ACC112 (cell line): ENCODE data around the gene TCF7L1.
A peak's percentile ranks its signal among the peaks of the same experiment; 100 is the strongest.

Experiments
- H2AFZ ChIP-seq: fragments of 200-600 bp; sonication (generic); one replicate; pipeline ENCODE4 v1.6.0; 2017; ENCODE audit warnings: antibody characterized with exemption, low read length; ENCODE audit not compliant: unreplicated experiment
- H3K27ac ChIP-seq: fragments of 200-600 bp; sonication (generic); 2 replicates; pipeline ENCODE4 v1.5.1; 2014; ENCODE audit warnings: low read depth, mild to moderate bottlenecking, antibody characterized with exemption, low read length, moderate library complexity
- H3K27me3 ChIP-seq: fragments of 200-600 bp; sonication (generic); 2 replicates; pipeline ENCODE4 v1.6.1; 2014; ENCODE audit warnings: mild to moderate bottlenecking, antibody characterized with exemption, low read length, moderate library complexity, mixed read lengths; ENCODE audit not compliant: insufficient read depth
- H3K36me3 ChIP-seq: fragments of 200-600 bp; sonication (generic); 2 replicates; pipeline ENCODE4 v1.6.1; 2016; ENCODE audit warnings: mild to moderate bottlenecking, antibody characterized with exemption, low read length, moderate library complexity, mixed read lengths; ENCODE audit not compliant: insufficient read depth
- H3K4me1 ChIP-seq: fragments of 200-600 bp; sonication (generic); one replicate; pipeline ENCODE4 v1.6.1; 2016; ENCODE audit warnings: low read length, mixed read lengths; ENCODE audit not compliant: insufficient read depth, unreplicated experiment, control insufficient read depth
- H3K4me3 ChIP-seq: fragments of 200-600 bp; sonication (generic); 2 replicates; pipeline ENCODE4 v1.5.1; 2014; ENCODE audit warnings: mild to moderate bottlenecking, low read depth, low read length
- H3K79me2 ChIP-seq: fragments of 200-600 bp; sonication (generic); one replicate; pipeline ENCODE4 v1.6.0; 2016; ENCODE audit warnings: low read length; ENCODE audit not compliant: control insufficient read depth, unreplicated experiment, insufficient read depth

Gene TCF7L1

DNA sequence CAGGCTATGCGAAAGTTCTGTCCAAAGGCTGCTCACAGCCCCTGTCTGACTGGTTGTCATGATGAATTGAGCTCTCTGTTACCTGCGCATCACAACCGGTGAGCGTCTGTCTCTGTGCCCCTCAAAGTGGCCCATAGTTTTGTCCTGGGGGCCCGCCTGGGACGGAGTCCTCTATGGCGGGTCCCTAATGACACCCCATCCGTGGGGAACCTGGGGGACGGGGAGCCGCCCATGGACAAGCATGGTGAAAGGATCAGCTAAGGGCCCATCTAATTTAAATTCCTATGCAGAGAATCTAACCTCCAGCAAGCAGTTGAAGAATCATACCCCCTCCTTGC is 221.8 kb downstream of the TCF7L1 start:
- Histone ChIP-seq H3K4me3 (peak overlapping the region; percentile 90), H3K27me3 (no peaks in the 10 kb centered on the region), H3K36me3 (peaks cover 6% of the 10 kb centered on the region; the same call in 1 of the 2 replicates), H3K79me2 (peaks cover 25% of the 10 kb centered on the region), H3K4me1 (peaks cover 27% of the 10 kb centered on the region), H2AFZ (peak overlapping the region; percentile 94), H3K27ac (peak overlapping the region; percentile 20; the same call in 1 of the 2 replicates)

DNA sequence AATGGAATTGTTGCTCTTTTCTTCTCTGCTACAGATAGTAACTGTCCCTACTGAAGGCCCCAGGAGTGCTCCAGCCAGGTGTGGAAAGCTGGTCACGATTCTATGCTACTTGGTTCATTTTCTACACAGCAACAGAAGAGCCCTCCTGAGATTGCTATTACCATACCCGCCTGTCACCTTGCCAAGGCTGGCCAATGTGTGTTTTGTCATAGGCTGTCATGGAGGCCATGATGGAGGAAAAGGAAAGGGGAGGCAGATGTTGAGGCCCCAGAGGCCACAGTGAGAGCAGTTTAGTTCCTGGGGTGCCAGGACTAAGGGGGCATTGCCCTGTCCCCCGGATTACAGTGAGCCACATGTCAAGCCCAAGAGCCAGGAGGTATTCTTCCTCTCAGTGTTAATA is 222.3 kb downstream of the TCF7L1 start:
- H2AFZ ChIP-seq, result peak overlapping the region; percentile 94
- peaks cover 3% of the 10 kb centered on the region; the same call in 1 of the 2 replicates for H3K36me3 ChIP-seq
- peaks cover 25% of the 10 kb centered on the region for H3K79me2 ChIP-seq
- peak overlapping the region; percentile 90 for H3K4me3 ChIP-seq
- no peak overlapping the region for H3K27ac ChIP-seq
- peaks cover 27% of the 10 kb centered on the region for H3K4me1 ChIP-seq
- H3K27me3 ChIP-seq, result no peaks in the 10 kb centered on the region

DNA sequence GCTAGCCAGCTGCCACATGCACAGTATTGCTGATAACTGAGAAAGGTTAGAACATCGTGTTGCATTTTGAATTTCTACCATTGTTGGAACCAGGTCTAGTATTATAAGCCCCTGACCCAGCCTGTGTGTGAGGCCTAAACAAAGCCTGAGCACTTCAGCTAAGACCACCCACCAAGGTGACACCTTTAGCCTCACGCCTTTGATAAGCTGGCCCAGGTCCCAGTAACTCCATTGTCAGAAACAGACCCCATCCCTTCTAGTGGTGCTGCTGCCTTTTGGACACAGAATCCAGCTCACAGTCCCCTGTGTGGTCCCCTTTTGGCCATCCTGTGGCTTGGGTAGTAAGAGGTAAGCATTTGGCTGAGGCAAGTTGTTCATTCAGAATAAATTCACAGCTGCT is 223.0 kb downstream of the TCF7L1 start:
- Histone ChIP-seq H3K79me2 (peaks cover 25% of the 10 kb centered on the region), H3K4me3 (no peak overlapping the region), H2AFZ (no peak overlapping the region), H3K4me1 (peaks cover 27% of the 10 kb centered on the region), H3K27me3 (no peaks in the 10 kb centered on the region), H3K36me3 (no peaks in the 10 kb centered on the region), H3K27ac (no peak overlapping the region)

DNA sequence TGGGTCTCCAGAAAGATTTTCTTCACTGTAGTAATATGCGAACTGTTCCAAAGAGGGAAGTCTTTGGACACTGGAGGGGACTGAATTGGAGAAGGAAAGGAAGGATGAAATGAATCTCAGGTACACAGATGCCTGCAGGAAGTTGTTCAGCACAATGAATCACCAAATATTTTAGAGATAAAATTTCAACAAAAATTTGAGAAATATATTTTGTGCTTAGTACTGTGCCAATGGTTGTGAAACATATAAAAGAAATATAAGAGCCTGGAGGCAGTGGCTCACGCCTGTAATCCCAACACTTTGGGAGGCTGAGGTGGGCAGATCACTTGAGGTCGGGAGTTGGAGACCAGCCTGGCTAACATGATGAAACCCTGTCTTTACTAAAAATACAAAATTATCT is 224.5 kb downstream of the TCF7L1 start:
- no peak overlapping the region for H2AFZ ChIP-seq
- H3K4me3 ChIP-seq, result no peak overlapping the region
- no peaks in the 10 kb centered on the region for H3K27me3 ChIP-seq
- no peak overlapping the region for H3K27ac ChIP-seq
- H3K4me1 ChIP-seq, result peaks cover 24% of the 10 kb centered on the region
- H3K79me2 ChIP-seq, result peaks cover 25% of the 10 kb centered on the region
- no peaks in the 10 kb centered on the region for H3K36me3 ChIP-seq
